ENCODE data around the gene TBC1D24. TPM values are rescaled to one million over a fixed set of nuclear protein-coding genes. Genes with fewer than 3 reads are reported as not detected.

The TBC1D24 gene
- total RNA-seq, 3 donors from 2014 or later, result 25.0 to 27.2 (median 26.3) TPM

DNA sequence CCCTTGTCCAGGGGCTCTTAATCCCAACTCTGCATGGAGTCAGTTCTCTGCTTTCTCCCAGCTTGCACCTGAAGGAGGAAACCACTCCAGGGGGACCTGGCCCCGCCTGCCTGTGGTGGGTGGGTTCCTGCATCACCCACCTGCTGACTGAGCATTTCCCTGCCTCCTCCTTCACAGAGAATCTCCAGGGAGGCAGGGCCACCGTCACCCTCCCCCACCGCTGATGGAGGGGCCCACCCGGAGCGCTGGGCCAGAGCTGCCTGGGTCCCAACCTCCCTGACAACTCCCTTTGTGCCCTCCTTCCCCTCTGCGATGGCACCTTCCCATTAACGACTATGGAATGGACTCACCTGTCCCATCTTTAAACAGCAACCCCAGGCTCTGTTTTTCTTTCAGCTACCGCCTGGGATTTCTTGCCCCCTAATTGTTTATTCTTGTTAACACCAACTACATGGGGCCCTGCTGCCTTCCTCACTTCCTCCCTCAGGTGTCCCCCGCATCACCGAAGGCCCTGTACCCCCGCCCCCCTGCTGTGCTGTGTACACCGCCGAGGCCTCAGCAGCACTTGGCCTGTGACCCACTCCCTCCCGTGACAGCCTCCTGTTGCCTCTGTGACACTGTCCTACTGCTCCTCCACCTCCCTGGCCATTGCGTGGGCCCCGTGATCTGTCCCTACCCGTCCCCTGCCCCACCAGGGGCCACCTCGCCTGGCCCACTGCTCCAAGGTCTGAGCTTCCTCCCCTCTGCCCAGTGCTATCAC is 15.9 kb upstream of the TBC1D24 start:
- DNase-seq, result no peak
- Mint-ChIP-seq H3K9me3 (no peaks in the 10 kb centered on the region), H3K36me3 (ENCODE audit: insufficient read depth) (no peaks in the 10 kb centered on the region), H3K4me3 (peak overlapping the region; percentile 80), H3K27me3 (ENCODE audit: low read depth) (no peaks in the 10 kb centered on the region), H3K4me1 (ENCODE audit: low read depth) (peaks cover 5% of the 10 kb centered on the region)
- peak in 1 of 2 donors; percentile 0 for ATAC-seq

DNA sequence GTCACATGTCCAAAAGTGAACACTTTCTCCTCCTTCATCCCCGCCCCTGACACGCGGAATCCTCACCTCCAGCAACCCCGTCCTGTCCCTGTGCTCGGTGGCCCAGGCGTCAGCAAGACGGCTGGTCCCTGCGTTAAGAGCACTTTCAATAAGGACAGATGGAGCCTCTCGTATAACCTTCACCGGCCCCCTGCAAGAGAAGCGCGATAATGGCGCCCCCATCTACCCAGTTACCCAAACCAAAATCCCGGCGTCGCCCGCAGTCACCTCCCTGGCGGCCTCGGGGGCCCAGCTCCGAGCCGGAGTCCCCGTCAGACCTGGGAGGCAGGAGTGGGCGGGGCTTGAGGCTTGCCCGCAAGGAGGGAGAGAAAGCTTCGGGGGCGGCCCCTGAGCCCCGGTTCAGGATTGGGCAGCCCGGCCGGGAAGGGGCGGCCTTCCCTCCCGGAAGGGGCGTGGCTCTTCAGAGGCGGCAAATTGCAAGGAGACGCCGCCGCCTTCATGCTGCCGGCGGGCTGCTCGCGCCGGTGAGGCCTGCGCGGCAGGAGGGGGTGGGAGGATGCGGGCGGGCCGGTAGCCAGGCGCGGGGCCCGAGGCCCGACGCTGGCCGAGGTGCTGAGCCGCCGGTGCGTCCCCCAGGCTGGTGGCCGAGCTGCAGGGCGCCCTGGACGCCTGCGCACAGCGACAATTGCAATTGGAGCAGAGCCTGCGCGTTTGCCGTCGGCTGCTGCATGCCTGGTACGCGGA is 15.1 kb upstream of the TBC1D24 start, which contains the start of gene TEDC2:
TSS of gene TEDC2 (plus strand) at position 463 of the 744 bp plus-strand sequence. CDS start at position 499, 36 bp downstream.
- Mint-ChIP-seq H3K4me3 (peak within 1 kb of the TSS; percentile 80), H3K27me3 (ENCODE audit: low read depth) (no peaks in the 10 kb centered on the region), H3K9me3 (no peaks in the 10 kb centered on the region), H3K4me1 (ENCODE audit: low read depth) (peaks cover 5% of the 10 kb centered on the region), H3K36me3 (ENCODE audit: insufficient read depth) (no peaks in the 10 kb centered on the region)
- peak; percentile 98 for ATAC-seq
- peak; percentile 96 for DNase-seq

- DNase-seq, result no peak
- Mint-ChIP-seq H3K9me3 (no peaks in the 10 kb centered on the region), H3K27me3 (ENCODE audit: low read depth) (no peaks in the 10 kb centered on the region), H3K4me1 (ENCODE audit: low read depth) (peaks cover 5% of the 10 kb centered on the region), H3K4me3 (peak overlapping the region; percentile 31), H3K36me3 (ENCODE audit: insufficient read depth) (no peaks in the 10 kb centered on the region)
- no peak for ATAC-seq
Observed at GRCh38 chr16:2460391-2460713, 14.6 kb upstream of the TBC1D24 start.

DNA sequence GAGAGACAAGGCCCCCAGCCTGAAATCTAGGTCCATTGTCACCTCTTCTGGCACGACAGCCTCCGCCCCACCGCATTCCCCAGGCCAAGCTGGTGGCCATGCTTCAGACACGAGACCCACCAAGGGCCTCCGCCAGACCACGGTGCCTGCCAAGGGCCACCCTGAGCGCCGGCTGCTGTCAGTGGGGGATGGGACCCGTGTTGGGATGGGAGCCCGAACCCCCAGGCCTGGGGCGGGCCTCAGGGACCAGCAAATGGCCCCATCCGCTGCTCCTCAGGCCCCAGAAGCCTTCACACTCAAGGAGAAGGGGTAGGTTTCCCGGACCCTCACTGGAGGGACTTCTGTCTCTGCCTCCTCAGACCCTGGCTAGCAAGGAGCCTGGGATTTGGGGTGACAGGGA is 14.0 kb upstream of the TBC1D24 start:
- Mint-ChIP-seq H3K27me3 (ENCODE audit: low read depth) (no peaks in the 10 kb centered on the region), H3K4me3 (peak overlapping the region; percentile 31), H3K4me1 (ENCODE audit: low read depth) (peaks cover 5% of the 10 kb centered on the region), H3K36me3 (ENCODE audit: insufficient read depth) (no peaks in the 10 kb centered on the region), H3K9me3 (no peaks in the 10 kb centered on the region)
- DNase-seq, result no peak
- no peak for ATAC-seq

DNA sequence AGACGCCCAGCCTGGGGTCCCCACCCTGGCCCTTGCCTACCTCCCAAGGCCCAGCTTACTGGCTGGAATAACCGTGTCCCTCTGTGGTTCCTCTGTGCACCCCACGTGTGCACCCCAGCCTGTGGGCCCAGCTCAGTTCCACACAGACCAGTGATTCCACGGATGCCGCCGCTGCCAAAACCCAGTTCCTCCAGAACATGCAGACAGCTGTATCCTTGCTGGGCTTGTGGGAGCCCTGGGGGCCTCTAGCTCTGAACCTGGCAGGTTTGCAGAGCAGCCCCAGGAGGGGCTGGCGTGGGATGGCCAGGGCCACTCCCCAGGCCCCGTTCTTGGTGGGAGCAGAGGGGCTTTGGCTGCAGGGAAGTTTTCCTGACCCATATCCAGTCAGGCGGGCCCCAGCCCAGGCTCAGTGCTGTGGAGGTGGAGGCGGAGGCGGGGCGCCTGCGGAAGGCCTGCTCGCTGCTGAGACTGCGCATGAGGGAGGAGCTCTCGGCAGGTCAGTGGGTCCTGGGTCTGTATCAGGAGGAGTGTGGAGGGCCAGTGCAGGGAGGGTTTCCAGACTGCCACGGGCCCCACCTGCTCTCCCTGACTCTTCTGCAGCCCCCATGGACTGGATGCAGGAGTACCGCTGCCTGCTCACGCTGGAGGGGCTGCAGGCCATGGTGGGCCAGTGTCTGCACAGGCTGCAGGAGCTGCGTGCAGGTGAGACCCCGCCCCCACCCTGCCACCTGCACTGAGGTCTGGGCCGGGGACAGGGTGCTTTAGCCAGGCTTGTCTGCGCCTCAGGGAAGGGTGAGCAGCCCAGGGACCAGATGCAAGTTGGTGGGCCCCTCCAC is 12.7 kb upstream of the TBC1D24 start:
- H3K4me3 Mint-ChIP-seq, result no peak overlapping the region
- ATAC-seq, result no peak
- H3K36me3 Mint-ChIP-seq (ENCODE audit: insufficient read depth), result no peaks in the 10 kb centered on the region
- peaks cover 7% of the 10 kb centered on the region for H3K27me3 Mint-ChIP-seq (ENCODE audit: low read depth)
- DNase-seq, result no peak
- H3K4me1 Mint-ChIP-seq (ENCODE audit: low read depth), result peaks cover 5% of the 10 kb centered on the region
- H3K9me3 Mint-ChIP-seq, result no peaks in the 10 kb centered on the region

GRCh38 chr16:2464333-2464732 is 10.6 kb upstream of the TBC1D24 start:
- peaks cover 14% of the 10 kb centered on the region for H3K27me3 Mint-ChIP-seq (ENCODE audit: low read depth)
- peaks cover 4% of the 10 kb centered on the region for H3K4me1 Mint-ChIP-seq (ENCODE audit: low read depth)
- ATAC-seq (no peak), DNase-seq (no peak)
- H3K36me3 Mint-ChIP-seq (ENCODE audit: insufficient read depth), result no peaks in the 10 kb centered on the region
- H3K9me3 Mint-ChIP-seq, result no peaks in the 10 kb centered on the region
- H3K4me3 Mint-ChIP-seq, result no peak overlapping the region

- Mint-ChIP-seq H3K9me3 (no peaks in the 10 kb centered on the region), H3K4me1 (ENCODE audit: low read depth) (peaks cover 3% of the 10 kb centered on the region), H3K4me3 (no peak overlapping the region), H3K27me3 (ENCODE audit: low read depth) (peaks cover 28% of the 10 kb centered on the region), H3K36me3 (ENCODE audit: insufficient read depth) (no peaks in the 10 kb centered on the region)
- DNase-seq (no peak), ATAC-seq (no peak)
Observed at GRCh38 chr16:2465653-2466415, 9.1 kb upstream of the TBC1D24 start.

DNA sequence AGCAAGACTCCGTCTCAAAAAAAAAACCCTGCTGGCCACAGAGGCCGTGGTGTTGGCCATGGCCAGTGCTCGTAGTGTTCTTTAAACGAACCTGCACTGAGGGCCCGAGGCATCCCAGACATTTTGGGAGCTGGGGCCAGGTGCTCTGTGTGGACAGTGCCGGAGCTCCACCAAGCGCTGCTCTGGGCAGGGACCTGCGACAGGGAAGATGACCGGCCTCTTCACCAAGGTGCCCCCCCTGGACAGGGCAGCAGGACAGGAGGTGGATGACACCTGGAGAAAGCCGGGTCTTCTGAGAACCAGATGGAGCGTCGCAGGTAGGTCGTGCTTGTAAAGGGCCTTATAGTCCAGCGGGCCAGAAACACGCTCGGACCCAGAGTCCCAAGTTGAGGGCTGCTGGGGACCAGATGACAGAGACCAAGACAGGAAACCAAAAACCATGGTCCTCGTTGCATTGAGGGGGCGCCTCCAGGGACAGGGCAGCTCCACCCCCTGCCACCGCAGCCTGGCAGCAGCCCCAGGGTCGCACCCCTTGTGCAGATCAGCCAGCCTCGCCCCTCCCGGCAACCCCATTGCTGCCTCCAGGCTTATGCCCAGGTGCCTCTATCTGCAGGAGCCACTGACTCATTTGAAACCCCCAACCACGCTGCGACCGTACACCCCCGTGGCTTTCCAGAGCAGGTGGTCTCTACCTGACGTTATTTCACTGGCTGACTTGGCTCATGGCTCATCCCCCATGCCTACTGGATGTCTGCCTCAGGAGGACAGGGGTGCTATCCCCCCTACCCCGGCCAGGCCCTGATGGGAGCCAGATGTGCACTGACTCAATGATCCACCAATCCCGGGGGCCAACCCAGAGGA is 8.0 kb upstream of the TBC1D24 start:
- peaks cover 28% of the 10 kb centered on the region for H3K27me3 Mint-ChIP-seq (ENCODE audit: low read depth)
- peaks cover 3% of the 10 kb centered on the region for H3K4me1 Mint-ChIP-seq (ENCODE audit: low read depth)
- ATAC-seq, result no peak
- no peak for DNase-seq
- H3K4me3 Mint-ChIP-seq, result no peak overlapping the region
- H3K9me3 Mint-ChIP-seq, result no peaks in the 10 kb centered on the region
- H3K36me3 Mint-ChIP-seq (ENCODE audit: insufficient read depth), result no peaks in the 10 kb centered on the region

GRCh38 chr16:2467528-2468232 is 7.2 kb upstream of the TBC1D24 start:
- Mint-ChIP-seq H3K27me3 (ENCODE audit: low read depth) (peaks cover 29% of the 10 kb centered on the region), H3K4me3 (no peak overlapping the region)

DNA sequence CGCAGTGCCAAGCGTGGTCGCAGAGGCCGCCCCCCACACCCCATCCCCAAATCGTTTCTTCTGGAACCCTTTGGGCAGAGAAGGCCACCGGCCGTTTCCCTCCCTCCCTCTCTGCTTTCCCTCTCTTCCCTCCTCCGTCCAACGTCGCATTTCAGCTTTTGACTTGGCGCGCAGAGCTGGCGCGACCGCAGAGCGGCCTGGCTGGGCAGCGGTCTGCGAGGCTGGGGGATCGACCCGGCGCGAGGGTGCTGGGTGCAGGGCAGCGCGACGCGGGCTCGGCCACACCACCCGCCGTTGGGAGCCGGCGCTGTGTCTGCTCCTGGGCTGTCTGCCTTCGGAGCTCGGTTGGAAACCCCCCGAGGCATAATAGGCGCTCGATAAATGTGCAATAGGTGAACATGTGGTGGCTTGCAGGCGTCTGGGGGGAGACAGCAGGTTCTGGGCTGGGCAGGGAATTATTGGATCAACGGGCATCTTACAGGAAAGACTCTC is 6.6 kb upstream of the TBC1D24 start:
- Mint-ChIP-seq H3K27me3 (ENCODE audit: low read depth) (peaks cover 35% of the 10 kb centered on the region), H3K36me3 (ENCODE audit: insufficient read depth) (no peaks in the 10 kb centered on the region), H3K9me3 (no peaks in the 10 kb centered on the region), H3K4me3 (no peak overlapping the region), H3K4me1 (ENCODE audit: low read depth) (peaks cover 7% of the 10 kb centered on the region)
- ATAC-seq (peak; percentile 38 to 44), DNase-seq (no peak)

More at GRCh38 chr16:2467528-2468232, 7.2 kb upstream of the TBC1D24 start:
- no peaks in the 10 kb centered on the region for H3K36me3 Mint-ChIP-seq (ENCODE audit: insufficient read depth)
- no peaks in the 10 kb centered on the region for H3K9me3 Mint-ChIP-seq
- ATAC-seq, result peak; percentile 29 to 32
- DNase-seq, result no peak
- H3K4me1 Mint-ChIP-seq (ENCODE audit: low read depth), result peaks cover 3% of the 10 kb centered on the region

DNA sequence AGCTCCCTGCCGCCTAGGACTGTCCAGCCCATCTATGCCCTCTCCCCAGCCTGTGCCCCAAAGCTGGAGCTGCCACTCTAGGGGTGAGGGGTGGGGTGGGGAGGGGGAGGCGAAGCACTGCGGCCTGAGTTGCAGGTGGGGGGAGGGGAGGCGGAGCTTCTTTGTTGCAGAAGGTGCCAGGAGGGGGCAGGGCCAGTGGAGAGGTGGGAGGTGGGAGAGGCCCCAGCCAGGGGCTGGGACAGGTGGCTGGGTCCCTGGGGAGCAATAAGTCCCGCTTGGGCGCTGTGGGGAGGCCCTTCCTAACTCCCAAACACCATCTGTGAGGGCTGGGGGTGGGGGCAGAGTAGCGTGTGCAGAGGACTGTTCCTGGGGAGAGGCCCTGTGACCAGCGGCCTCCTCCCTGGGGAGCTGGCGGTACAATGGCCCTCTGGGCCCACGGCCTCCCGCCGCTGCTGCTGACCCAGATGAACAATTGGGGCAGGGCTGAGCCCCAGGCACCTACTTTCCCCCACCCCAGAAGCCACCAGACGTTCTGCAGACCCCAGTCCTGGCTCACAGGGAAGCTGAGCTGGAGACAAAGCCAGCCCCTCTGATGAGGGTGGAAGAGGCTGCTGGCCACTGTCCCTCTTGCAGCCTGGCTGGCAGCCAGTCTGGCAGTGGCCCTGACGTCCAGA is 6.1 kb upstream of the TBC1D24 start:
- ATAC-seq, result no peak
- no peak for DNase-seq
- Mint-ChIP-seq H3K4me1 (ENCODE audit: low read depth) (peaks cover 8% of the 10 kb centered on the region), H3K9me3 (no peaks in the 10 kb centered on the region), H3K4me3 (no peak overlapping the region), H3K36me3 (ENCODE audit: insufficient read depth) (no peaks in the 10 kb centered on the region), H3K27me3 (ENCODE audit: low read depth) (peaks cover 36% of the 10 kb centered on the region)
